Astrocyte (in vitro differentiated cells and primary cell): ENCODE measurements around the gene TIGD7. TPM values are rescaled to one million over a fixed set of nuclear protein-coding genes. Genes with fewer than 3 reads are reported as not detected.

Source experiments
- DNase-seq: peaks from one replicate; pipeline ENCODE4 v3.0.0-alpha.2; 2010; ENCODE audit warnings: low read depth
- FAIRE-seq: peaks from 2 replicates; lab custom pipeline; 2011; peaks lifted over from hg19 to GRCh38; lab: Jason Lieb, UNC
- H2AFZ ChIP-seq: 2 replicates; pipeline ENCODE4 v1.6.0; 2012; ENCODE audit warnings: low read depth, low read length, inconsistent platforms
- H3K27ac ChIP-seq: 2 replicates; pipeline ENCODE4 v1.5.1; 2011; ENCODE audit warnings: low read depth, low read length, inconsistent platforms
- H3K27me3 ChIP-seq: 2 replicates; pipeline ENCODE4 v1.6.0; 2011; ENCODE audit warnings: low read length, inconsistent platforms; ENCODE audit not compliant: insufficient read depth
- H3K36me3 ChIP-seq: 2 replicates; pipeline ENCODE4 v1.5.1; 2011; ENCODE audit warnings: low read length, inconsistent platforms; ENCODE audit not compliant: insufficient read depth
- H3K4me1 ChIP-seq: 2 replicates; pipeline ENCODE4 v1.5.1; 2011; ENCODE audit warnings: low read length, inconsistent platforms; ENCODE audit not compliant: insufficient read depth
- H3K4me2 ChIP-seq: 2 replicates; pipeline ENCODE4 v1.6.0; 2012; ENCODE audit warnings: low read length, inconsistent platforms
- H3K4me3 ChIP-seq: 2 replicates; pipeline ENCODE4 v1.5.1; 2011; ENCODE audit warnings: low read depth, mild to moderate bottlenecking, low read length, inconsistent platforms; ENCODE audit not compliant: insufficient read depth
- H3K79me2 ChIP-seq: 2 replicates; pipeline ENCODE4 v1.6.0; 2012; ENCODE audit warnings: mild to moderate bottlenecking, low read length, inconsistent platforms; ENCODE audit not compliant: insufficient read depth
- H3K9ac ChIP-seq: 2 replicates; pipeline ENCODE4 v1.6.0; 2012; ENCODE audit warnings: mild to moderate bottlenecking, low read length, inconsistent platforms
- H3K9me3 ChIP-seq: 2 replicates; pipeline ENCODE4 v1.5.1; 2012; ENCODE audit warnings: low read depth, mild to moderate bottlenecking, low read length, inconsistent platforms; ENCODE audit not compliant: insufficient read depth
- H4K20me1 ChIP-seq: 2 replicates; pipeline ENCODE4 v1.6.0; 2012; ENCODE audit warnings: low read length, inconsistent platforms; ENCODE audit not compliant: insufficient read depth
- H3K27ac Mint-ChIP-seq: one replicate; pipeline ENCODE4 v1.8.0; 2021; ENCODE audit warnings: mild to moderate bottlenecking, mixed read lengths; ENCODE audit not compliant: unreplicated experiment
- H3K27me3 Mint-ChIP-seq: one replicate; pipeline ENCODE4 v1.8.0; 2021; ENCODE audit warnings: low read depth, mixed read lengths; ENCODE audit not compliant: unreplicated experiment
- H3K36me3 Mint-ChIP-seq: one replicate; pipeline ENCODE4 v1.8.0; 2021; ENCODE audit warnings: low read depth, mixed read lengths; ENCODE audit not compliant: unreplicated experiment
- H3K4me1 Mint-ChIP-seq: one replicate; pipeline ENCODE4 v1.8.0; 2021; ENCODE audit warnings: low read depth, mixed read lengths; ENCODE audit not compliant: unreplicated experiment
- H3K4me3 Mint-ChIP-seq: one replicate; pipeline ENCODE4 v1.8.0; 2021; ENCODE audit warnings: mild to moderate bottlenecking, moderate library complexity, mixed read lengths; ENCODE audit not compliant: unreplicated experiment
- H3K9me3 Mint-ChIP-seq: one replicate; pipeline ENCODE4 v1.8.0; 2021; ENCODE audit warnings: mild to moderate bottlenecking, mixed read lengths; ENCODE audit not compliant: unreplicated experiment
- CTCF ChIP-seq: IDR thresholded peaks from 2 replicates; pipeline ENCODE4 v1.5.1; 2011; ENCODE audit warnings: low read depth, mild to moderate bottlenecking, inconsistent platforms, low read length, moderate library complexity; ENCODE audit not compliant: insufficient read depth
- EZH2 ChIP-seq: IDR thresholded peaks from 2 replicates; pipeline ENCODE4 v1.6.1; 2012; ENCODE audit warnings: mild to moderate bottlenecking, low read length, inconsistent platforms; ENCODE audit not compliant: insufficient read depth
- total RNA-seq: library from RNA; stranded (reverse); gene quantifications from 2 replicates; pipeline ENCODE4 v1.2.1, GENCODE V29; 2021

Gene TIGD7
- total RNA-seq, 1 donor from 2014 or later = 4.5 TPM

- DNase-seq (no peak), FAIRE-seq (no peak)
- peaks cover 18% of the 10 kb centered on the region for H4K20me1 ChIP-seq
- TF ChIP-seq CTCF (no peak), EZH2 (no peak)
- no peaks in the 10 kb centered on the region for H3K9me3 ChIP-seq
- H3K27ac ChIP-seq = no peak overlapping the region
- H3K36me3 ChIP-seq = peaks cover 5% of the 10 kb centered on the region
- no peak overlapping the region for H2AFZ ChIP-seq
- H3K9me3 Mint-ChIP-seq = no peaks in the 10 kb centered on the region
- peaks cover 20% of the 10 kb centered on the region for H3K4me1 ChIP-seq
- peaks cover 16% of the 10 kb centered on the region for H3K4me1 Mint-ChIP-seq
- no peak overlapping the region for H3K4me2 ChIP-seq
- H3K79me2 ChIP-seq = peaks cover 31% of the 10 kb centered on the region
- peaks cover 5% of the 10 kb centered on the region for H3K36me3 Mint-ChIP-seq
- no peak overlapping the region for H3K9ac ChIP-seq
- no peak overlapping the region for H3K27ac Mint-ChIP-seq
- H3K4me3 ChIP-seq = no peak overlapping the region
- peaks cover 6% of the 10 kb centered on the region for H3K27me3 ChIP-seq
- peaks cover 16% of the 10 kb centered on the region for H3K27me3 Mint-ChIP-seq
- H3K4me3 Mint-ChIP-seq = peak overlapping the region; percentile 94
Observed at GRCh38 chr16:3281222-3281820, 23.9 kb downstream of the TIGD7 start.

- peaks cover 2% of the 10 kb centered on the region for H3K4me1 ChIP-seq
Observed at GRCh38 chr16:3276679-3277078, 28.6 kb downstream of the TIGD7 start.

More at GRCh38 chr16:3276679-3277078, 28.6 kb downstream of the TIGD7 start:
- FAIRE-seq (no peak), DNase-seq (no peak)
- H3K27ac Mint-ChIP-seq = no peak overlapping the region
- peaks cover 25% of the 10 kb centered on the region for H3K27me3 Mint-ChIP-seq
- peaks cover 2% of the 10 kb centered on the region for H3K9me3 Mint-ChIP-seq
- no peak overlapping the region for H3K4me2 ChIP-seq
- no peak overlapping the region for H3K4me3 ChIP-seq
- H4K20me1 ChIP-seq = no peaks in the 10 kb centered on the region
- H2AFZ ChIP-seq = no peak overlapping the region
- H3K27me3 ChIP-seq = peaks cover 8% of the 10 kb centered on the region
- H3K4me3 Mint-ChIP-seq = no peak overlapping the region
- no peak for TF ChIP-seq EZH2
- no peak for TF ChIP-seq CTCF
- H3K36me3 Mint-ChIP-seq = no peaks in the 10 kb centered on the region
- no peaks in the 10 kb centered on the region for H3K9me3 ChIP-seq
- no peaks in the 10 kb centered on the region for H3K4me1 Mint-ChIP-seq
- H3K27ac ChIP-seq = no peak overlapping the region
- no peak overlapping the region for H3K9ac ChIP-seq
- no peaks in the 10 kb centered on the region for H3K79me2 ChIP-seq
- no peaks in the 10 kb centered on the region for H3K36me3 ChIP-seq
